ENCODE data around the gene CHCHD6.

The CHCHD6 gene

GRCh38 chr3:126836220-126836860 is 132.3 kb downstream of the CHCHD6 start:
- DNase-seq, result no peak

GRCh38 chr3:126837773-126838172 is 133.7 kb downstream of the CHCHD6 start:
- no peak for DNase-seq

DNA sequence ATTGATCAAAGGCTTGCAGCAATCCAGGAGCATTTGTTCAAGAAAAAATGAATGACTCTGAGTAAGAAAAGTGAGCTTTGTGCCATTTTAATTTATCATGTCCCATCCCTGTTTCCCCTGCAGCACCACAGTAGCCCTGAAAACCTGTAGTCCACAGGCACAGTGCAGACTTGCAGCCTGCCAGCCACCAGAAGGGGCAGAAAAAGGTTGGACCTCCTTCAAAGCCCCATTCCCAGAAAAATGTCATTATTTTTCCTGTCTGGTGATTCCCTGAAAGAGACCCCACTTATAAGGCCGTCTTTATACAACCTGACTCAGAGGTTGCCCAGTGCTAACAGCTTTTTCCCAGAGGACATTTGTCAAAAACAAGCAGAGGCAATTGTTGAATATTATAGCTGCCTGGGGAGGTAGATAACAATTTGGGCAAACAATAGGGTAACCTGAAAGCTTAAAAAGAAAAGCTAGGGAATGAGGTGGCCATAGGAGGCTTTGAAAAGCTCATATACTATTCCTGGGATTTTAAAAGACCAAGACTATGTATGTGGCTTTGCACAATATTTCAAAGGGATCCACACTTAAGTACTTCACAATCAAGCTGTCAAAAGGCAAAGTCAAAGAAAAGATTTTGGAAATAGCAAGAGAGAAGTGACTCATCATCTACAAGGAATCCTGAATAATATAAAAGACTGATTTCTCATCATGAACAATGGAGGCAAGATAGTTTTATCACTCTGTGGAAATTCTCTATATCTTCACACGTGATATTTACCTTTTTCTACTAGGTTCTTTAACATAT is 142.1 kb downstream of the CHCHD6 start:
- DNase-seq, result no peak

DNA sequence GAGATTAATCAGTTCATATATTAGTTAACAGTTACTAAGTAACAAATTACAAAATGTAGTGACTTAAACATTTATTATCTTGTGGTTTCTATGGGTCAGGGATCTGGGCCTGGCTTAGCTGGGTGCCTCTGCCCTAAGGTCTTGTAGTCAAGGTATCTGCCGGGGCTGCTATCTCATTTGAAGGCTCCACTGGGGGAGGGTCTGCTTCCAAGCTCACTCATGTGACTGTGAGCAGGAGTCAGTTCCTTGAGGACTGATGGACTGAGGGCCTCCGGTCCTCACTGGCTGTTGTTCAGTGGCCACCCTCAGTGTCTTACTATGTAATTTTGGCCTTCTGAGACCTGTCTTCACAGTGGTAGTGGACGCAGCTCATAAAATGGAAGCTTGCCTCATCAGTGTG is 143.0 kb downstream of the CHCHD6 start:
- no peak for DNase-seq

DNA sequence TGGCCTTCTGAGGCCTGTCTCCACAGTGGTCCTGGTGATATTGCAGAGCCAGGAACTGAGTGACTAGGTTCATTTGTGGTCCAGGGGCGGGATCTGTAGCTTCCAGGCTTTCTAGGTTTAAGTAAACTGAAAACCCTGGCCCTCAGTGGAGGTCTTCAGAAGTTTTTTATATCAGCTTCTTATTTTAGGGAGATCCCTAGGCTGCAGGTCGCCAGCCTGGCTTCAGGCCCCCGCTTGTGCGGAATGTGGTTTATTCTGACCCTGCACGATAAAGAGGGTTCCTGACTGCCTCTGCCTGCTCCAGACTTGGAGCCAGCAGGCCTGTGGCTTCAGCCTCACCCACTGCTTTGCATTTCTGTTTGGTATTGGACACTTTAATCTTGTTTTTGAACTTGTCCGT is 145.0 kb downstream of the CHCHD6 start:
- no peak for DNase-seq

GRCh38 chr3:126849768-126850167 is 145.7 kb downstream of the CHCHD6 start:
- DNase-seq, result no peak

- no peak for DNase-seq
Measured at GRCh38 chr3:126850370-126851085, 146.5 kb downstream of the CHCHD6 start.

GRCh38 chr3:126851382-126851781 is 147.3 kb downstream of the CHCHD6 start:
- DNase-seq, result no peak

DNA sequence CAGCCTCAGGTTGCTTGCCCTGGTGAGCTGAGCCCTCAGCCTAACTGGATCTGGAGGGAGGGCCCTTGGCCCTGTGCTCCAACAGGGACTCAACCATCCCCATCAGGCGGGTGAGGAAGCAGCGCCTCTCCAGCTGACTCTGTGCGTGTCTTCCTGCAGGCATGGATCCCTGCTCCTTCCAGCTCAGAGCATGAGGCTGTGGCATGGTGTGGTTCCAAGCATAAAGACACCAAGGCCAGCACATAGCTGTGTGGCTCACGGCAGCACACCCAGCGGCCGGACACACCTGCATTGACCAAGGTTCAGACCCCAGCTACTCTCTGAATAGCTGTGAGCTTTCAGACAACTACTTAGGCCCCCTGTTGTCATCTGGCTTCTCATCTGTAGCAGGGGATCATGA is 147.9 kb downstream of the CHCHD6 start:
- no peak for DNase-seq

- DNase-seq, result no peak
Measured at GRCh38 chr3:126852511-126852910, 148.5 kb downstream of the CHCHD6 start.

GRCh38 chr3:126854666-126855065 is 150.6 kb downstream of the CHCHD6 start:
- no peak for DNase-seq

GRCh38 chr3:126855374-126855773 is 151.3 kb downstream of the CHCHD6 start:
- no peak for DNase-seq

DNA sequence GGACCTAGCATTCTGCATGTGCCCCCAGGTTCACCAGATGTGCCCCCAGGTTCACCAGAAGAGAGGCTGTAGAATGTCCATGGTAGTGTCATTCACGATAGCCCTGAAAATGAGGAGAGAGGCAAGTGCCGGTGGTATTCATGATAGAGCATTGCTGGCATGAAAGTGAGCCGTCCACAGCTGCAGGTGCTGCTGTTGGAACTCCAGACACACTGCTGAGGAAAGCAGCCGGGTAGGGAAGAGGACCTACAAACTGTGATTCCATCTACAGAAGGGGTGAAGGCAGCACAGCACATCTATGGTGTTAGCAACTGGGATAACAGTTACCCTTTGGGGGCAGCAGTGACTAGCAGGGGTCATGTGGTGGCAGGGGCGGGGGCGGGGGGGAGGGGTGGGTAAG is 153.9 kb downstream of the CHCHD6 start:
- no peak for DNase-seq

DNA sequence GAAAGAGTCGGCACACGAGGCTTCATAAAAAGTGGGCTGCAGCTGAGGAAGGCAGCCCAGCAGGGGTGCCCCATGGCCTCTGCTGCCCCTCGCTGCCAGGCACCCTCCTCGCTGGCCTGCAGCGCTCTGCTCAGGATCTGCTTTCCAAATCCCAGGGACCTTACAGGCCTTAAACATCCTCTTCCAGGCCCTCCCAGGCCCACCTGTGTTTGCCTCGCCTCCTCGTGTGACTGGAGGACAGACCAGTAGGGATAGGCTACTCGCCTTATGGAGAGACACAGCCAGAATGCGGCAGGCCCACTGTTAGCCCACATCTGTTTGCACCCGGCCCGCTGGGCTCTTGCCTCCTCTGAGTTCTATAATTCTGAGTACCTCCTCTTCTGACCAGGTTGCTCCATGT is 154.4 kb downstream of the CHCHD6 start:
- DNase-seq, result no peak

DNA sequence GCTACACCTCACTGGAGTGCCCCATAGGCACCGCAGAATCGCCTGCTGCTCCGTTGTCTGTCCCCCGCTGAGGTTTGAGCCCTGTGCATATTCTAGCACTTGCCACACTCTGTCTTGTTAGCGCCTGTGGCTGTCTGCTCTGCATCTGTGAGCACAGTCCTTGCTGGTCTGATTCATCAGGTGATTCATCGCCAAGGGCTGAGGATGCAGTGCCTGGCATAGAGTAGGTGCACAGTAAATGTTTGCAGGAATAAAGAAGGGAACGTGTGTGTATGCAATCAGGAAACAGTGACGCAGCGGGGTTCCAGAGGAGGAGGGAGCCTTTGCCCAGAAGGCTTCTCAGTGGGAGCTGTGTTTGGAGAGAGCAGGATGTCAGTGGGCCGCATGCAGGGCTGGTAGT is 154.8 kb downstream of the CHCHD6 start:
- DNase-seq, result no peak

- no peak for DNase-seq
Measured at GRCh38 chr3:126859415-126860246, 155.6 kb downstream of the CHCHD6 start.

- DNase-seq, result no peak
Measured at GRCh38 chr3:126865736-126866135, 161.7 kb downstream of the CHCHD6 start.

DNA sequence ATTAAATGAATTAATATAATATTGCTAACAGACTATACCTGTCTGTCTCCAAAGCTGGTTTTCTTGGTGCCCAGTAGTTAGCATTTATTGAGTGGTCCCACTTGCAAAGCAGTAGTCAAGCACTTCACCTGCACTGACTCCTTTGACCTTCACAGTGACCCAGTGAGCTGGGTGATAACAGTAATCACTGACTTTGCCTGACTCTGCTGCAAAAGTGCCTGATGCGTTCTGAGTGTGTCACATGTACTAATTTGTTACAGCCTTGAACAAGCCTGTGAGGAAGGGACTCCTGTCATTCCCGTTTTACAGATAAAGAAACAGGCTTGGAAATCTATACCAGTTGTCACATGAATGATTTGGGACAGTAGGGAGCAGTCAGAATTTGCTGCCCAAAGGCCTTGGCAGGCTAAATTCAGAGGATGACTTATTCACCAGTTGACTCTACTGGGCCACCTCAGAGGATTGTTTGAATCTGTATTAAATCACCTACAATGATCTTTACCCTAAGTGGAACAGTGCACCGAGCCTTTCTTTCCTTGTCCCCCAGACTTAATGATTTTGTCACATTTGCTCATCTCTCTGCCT is 162.2 kb downstream of the CHCHD6 start:
- no peak for DNase-seq

GRCh38 chr3:126867190-126867862 is 163.3 kb downstream of the CHCHD6 start:
- DNase-seq, result no peak

DNA sequence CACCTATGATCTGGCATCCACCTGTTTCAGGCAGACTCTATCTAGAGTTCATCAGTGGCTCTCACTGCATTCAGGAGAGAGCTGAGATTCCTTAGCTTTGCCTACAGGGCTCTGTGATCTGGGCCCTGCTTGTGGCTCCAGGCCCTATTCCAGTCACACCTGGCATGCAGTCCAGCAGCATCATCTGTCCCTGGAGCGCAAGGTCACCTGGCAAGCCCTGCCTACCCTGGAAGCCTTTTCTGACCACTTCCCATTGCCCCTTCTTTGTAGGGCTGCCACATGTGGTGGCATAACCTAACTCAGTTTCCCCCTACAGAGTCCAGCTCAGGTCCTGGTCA is 163.8 kb downstream of the CHCHD6 start:
- DNase-seq, result no peak

DNA sequence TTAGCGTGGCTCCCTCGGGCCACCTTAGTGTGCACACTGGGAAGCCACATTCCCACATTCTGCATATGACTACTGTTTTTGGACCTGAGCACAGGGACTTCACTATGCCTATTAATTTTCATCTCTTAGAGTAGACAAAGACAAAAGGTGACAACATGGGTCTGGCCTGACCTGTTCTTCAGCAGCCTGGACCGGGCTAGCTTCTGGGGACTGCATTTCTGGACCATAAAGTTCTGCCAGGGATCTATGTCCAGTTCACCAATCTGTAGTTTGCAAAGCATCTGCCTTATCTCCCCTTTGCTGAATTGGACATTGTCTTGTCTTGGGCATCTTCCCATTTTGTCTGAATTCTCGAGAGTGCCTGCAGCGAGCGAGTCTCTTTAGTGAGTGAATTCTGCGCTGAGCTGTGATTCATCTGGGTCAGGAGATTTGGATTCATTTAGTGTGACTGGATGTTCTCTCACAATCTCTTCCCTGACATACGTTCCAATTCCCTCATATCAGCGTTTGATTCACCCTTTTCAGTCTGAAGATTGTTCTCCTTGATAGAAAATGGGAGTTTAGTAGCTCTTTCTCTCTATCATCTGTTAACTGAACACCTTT is 166.7 kb downstream of the CHCHD6 start:
- DNase-seq, result no peak

Measured in activated CD4-positive, alpha-beta T cell treated with anti-CD3 and anti-CD28 coated beads, Interleukin-2, amount 50 U/mL, for 4 hours (primary cell).